Breast epithelium (tissue), 3 donors: ENCODE results near the gene MYO3B.

Source experiments
- POLR2A ChIP-seq: fragments of 450-650 bp; IDR thresholded peaks from one replicate; pipeline ENCODE4 v1.6.1; 2016; ENCODE audit warnings: antibody characterized with exemption, mild to moderate bottlenecking, moderate library complexity
- TF ChIP-seq, protein P1 (sequence below), 3 donors: fragments of 450-650 bp; IDR thresholded peaks; one replicate each; pipeline ENCODE4 v1.5.1; 2016 to 2017; ENCODE audit warnings: antibody characterized with exemption in 3 of 3, mild to moderate bottlenecking in 3 of 3, moderate library complexity in 3 of 3

GRCh38 chr2:170227507-170227947 is 49.6 kb downstream of the MYO3B start:
- TF ChIP-seq, protein P1, sequence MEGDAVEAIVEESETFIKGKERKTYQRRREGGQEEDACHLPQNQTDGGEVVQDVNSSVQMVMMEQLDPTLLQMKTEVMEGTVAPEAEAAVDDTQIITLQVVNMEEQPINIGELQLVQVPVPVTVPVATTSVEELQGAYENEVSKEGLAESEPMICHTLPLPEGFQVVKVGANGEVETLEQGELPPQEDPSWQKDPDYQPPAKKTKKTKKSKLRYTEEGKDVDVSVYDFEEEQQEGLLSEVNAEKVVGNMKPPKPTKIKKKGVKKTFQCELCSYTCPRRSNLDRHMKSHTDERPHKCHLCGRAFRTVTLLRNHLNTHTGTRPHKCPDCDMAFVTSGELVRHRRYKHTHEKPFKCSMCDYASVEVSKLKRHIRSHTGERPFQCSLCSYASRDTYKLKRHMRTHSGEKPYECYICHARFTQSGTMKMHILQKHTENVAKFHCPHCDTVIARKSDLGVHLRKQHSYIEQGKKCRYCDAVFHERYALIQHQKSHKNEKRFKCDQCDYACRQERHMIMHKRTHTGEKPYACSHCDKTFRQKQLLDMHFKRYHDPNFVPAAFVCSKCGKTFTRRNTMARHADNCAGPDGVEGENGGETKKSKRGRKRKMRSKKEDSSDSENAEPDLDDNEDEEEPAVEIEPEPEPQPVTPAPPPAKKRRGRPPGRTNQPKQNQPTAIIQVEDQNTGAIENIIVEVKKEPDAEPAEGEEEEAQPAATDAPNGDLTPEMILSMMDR (IDR thresholded peaks at IDR 0.05) = no peak
- no peak for TF ChIP-seq POLR2A
